AG09309 (cell line): ENCODE data around the gene CDK3.

ENCODE experiments used
- DNase-seq: peaks from one replicate; pipeline ENCODE4 v3.0.0-alpha.2; 2010; ENCODE audit warnings: low read depth
- H3K4me3 ChIP-seq: 2 replicates; pipeline ENCODE4 v1.5.1; 2011; ENCODE audit warnings: mild to moderate bottlenecking, low read depth, low read length, moderate library complexity; ENCODE audit not compliant: control insufficient read depth
- TF ChIP-seq, protein P1 (sequence below): IDR thresholded peaks from 2 replicates; pipeline ENCODE4 v1.5.1; 2011; ENCODE audit warnings: mild to moderate bottlenecking, low read depth, low read length, inconsistent platforms; ENCODE audit not compliant: insufficient read depth, control insufficient read depth; ENCODE audit errors: missing control alignments

CDK3 gene

DNA sequence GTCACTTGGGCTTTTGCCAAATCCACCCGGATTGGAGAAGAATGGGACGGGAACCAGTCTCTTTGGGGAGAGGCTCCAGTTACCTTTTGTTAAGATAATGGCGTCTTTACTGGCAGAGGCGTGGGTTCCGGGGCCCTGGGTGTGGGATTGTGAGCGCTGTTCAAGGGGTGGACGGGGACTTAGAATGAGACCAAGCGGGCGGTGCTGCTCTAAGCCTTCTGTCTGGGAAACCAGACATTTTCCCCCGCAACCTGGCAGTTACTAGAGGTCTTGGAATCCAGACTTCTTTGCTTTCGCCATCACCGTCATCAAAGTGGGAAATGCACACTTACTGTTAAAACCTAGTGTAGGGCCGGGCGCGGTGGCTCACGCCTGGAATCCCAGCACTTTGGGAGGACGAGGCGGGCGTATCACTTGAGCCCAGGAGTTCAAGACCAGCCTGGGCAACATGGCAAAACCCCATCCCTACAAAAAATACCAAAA lies 20.9 kb upstream of the CDK3 start:
- no peak for DNase-seq
- peak overlapping the region; percentile 84 for H3K4me3 ChIP-seq
- TF ChIP-seq, protein P1, sequence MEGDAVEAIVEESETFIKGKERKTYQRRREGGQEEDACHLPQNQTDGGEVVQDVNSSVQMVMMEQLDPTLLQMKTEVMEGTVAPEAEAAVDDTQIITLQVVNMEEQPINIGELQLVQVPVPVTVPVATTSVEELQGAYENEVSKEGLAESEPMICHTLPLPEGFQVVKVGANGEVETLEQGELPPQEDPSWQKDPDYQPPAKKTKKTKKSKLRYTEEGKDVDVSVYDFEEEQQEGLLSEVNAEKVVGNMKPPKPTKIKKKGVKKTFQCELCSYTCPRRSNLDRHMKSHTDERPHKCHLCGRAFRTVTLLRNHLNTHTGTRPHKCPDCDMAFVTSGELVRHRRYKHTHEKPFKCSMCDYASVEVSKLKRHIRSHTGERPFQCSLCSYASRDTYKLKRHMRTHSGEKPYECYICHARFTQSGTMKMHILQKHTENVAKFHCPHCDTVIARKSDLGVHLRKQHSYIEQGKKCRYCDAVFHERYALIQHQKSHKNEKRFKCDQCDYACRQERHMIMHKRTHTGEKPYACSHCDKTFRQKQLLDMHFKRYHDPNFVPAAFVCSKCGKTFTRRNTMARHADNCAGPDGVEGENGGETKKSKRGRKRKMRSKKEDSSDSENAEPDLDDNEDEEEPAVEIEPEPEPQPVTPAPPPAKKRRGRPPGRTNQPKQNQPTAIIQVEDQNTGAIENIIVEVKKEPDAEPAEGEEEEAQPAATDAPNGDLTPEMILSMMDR = no peak

DNA sequence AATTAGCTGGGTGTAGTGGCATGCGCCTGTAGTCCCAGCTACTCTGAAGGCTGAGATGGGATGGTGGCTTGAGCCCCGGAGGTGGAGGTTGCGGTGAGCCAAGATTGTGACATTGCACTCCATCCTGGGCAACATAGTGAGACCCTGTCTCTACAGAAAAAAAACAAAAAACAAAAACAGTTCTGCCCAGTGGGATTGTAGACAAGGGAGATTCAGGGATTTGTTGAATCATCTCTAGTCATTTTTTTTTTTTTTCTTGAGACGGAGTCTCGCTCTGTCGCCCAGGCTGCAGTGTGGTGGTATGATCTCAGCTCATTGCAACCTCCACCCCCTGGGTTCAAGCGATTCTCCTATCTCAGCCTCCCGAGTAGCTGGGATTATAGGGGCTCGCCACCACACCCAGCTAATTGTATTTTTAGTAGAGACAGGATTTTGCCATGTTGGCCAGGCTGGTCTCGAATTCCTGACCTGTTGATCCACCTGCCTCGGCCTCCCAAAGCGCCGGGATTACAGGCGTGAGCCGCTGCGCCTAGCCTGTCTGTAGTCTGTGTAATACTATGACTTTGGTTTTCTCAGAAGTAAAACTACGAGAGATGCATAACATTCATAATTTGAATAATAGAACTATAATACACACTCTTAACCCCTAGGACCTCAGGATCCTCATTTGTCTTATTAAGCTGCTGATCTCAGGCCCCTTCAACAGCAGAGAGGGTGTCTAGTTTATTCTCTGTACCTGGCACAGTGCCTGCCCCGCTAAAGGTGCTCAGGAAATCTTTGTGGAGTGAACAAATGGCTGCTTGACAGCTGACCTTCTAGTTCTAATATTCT lies 20.3 kb upstream of the CDK3 start:
- no peak for DNase-seq
- peak overlapping the region; percentile 84 for H3K4me3 ChIP-seq

DNA sequence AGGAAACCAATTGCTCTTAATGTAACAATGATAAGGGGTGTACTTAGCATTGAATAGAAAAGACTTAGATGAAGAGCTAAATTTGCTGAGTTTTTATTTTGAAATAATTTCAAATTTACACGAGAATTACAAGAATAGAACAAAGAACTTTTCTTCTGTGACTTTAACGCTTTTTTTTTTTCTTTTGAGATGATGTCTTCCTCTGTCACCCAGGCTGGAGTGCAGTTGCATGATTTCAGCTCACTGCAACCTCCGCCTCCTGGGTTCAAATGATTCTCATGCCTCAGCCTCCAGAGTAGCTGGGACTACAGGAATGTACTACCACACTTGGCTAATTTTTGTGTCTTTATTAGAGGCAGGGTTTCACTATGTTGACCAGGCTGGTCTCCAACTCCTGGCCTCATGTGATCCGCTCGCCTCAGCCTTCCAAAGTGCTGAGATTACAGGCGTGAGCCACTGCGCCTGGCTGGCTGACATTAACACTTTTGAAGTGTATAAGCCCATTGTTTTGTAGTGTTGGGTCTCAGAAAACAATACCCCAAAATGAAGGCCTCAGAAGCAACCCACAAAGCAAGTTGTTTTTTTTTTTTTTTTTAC lies 19.5 kb upstream of the CDK3 start:
- TF ChIP-seq, protein P1 = no peak
- DNase-seq = no peak
- no peak overlapping the region for H3K4me3 ChIP-seq

More for the DNA sequence above, 20.3 kb upstream of the CDK3 start:
- TF ChIP-seq, protein P1 = no peak

- TF ChIP-seq, protein P1 = no peak
- DNase-seq = no peak
- no peak overlapping the region for H3K4me3 ChIP-seq
These were observed 17.0 kb upstream of the CDK3 start for GRCh38 chr17:75983501-75984181.

- no peak overlapping the region for H3K4me3 ChIP-seq
- DNase-seq = no peak
- TF ChIP-seq, protein P1 = no peak
These were observed 14.7 kb upstream of the CDK3 start for GRCh38 chr17:75985986-75986385.

- TF ChIP-seq, protein P1 = no peak
- no peak for DNase-seq
- no peak overlapping the region for H3K4me3 ChIP-seq
These were observed 13.6 kb upstream of the CDK3 start for GRCh38 chr17:75987041-75987440.
